SU-DHL-6 (cell line): ENCODE data around the gene EVC2.

Source experiments
- H2AFZ ChIP-seq: fragments of 200-600 bp; sonication (generic); 2 replicates; pipeline ENCODE4 v1.6.1; 2014; ENCODE audit warnings: low read depth, mild to moderate bottlenecking, moderate library complexity, mixed read lengths, antibody characterized with exemption, low read length; ENCODE audit not compliant: severe bottlenecking
- H3F3A ChIP-seq: fragments of 200-600 bp; shearing (Covaris generic); 2 replicates; pipeline ENCODE4 v1.6.0; 2016; ENCODE audit warnings: antibody characterized with exemption, mild to moderate bottlenecking; ENCODE audit not compliant: insufficient read depth
- H3K27ac ChIP-seq: fragments of 200-600 bp; sonication (generic); 2 replicates; pipeline ENCODE4 v1.5.1; 2016; ENCODE audit warnings: low read depth, mild to moderate bottlenecking, low read length, moderate library complexity, mixed read lengths
- H3K27me3 ChIP-seq: fragments of 200-600 bp; sonication (generic), shearing (Covaris generic); 2 replicates; pipeline ENCODE4 v1.6.0; 2014; ENCODE audit warnings: mild to moderate bottlenecking, low read length
- H3K36me3 ChIP-seq: fragments of 200-600 bp; sonication (generic); 2 replicates; pipeline ENCODE4 v1.6.1; 2014; ENCODE audit warnings: mild to moderate bottlenecking, low read length, mixed read lengths
- H3K4me2 ChIP-seq: fragments of 300-600, 200-600 bp; shearing (Covaris generic), sonication (generic); 2 replicates; pipeline ENCODE4 v1.6.0; 2014; ENCODE audit warnings: low read length, low read depth, mild to moderate bottlenecking; ENCODE audit not compliant: poor library complexity, severe bottlenecking
- H3K4me3 ChIP-seq: fragments of 200-600 bp; sonication (generic); 2 replicates; pipeline ENCODE4 v1.5.1; 2014; ENCODE audit warnings: antibody characterized with exemption, low read length, mild to moderate bottlenecking, mixed read lengths; ENCODE audit not compliant: insufficient read depth, poor library complexity, severe bottlenecking
- H3K79me2 ChIP-seq: fragments of 200-600 bp; sonication (generic); 2 replicates; pipeline ENCODE4 v1.6.1; 2014; ENCODE audit warnings: mild to moderate bottlenecking, low read length, moderate library complexity; ENCODE audit not compliant: insufficient read depth
- H3K9ac ChIP-seq: fragments of 200-600 bp; sonication (generic); 2 replicates; pipeline ENCODE4 v1.7.0; 2014; ENCODE audit warnings: mild to moderate bottlenecking, low read length
- H3K9me2 ChIP-seq: fragments of 200-600 bp; sonication (generic); replicated peaks from 2 replicates; pipeline ENCODE4 v1.6.1; 2014; ENCODE audit warnings: low read length; ENCODE audit not compliant: insufficient read depth
- H3K9me3 ChIP-seq: fragments of 200-600 bp; sonication (generic); 2 replicates; pipeline ENCODE4 v1.6.1; 2014; ENCODE audit warnings: low read length, mixed read lengths; ENCODE audit not compliant: insufficient read depth
- H4K20me1 ChIP-seq: fragments of 200-600 bp; sonication (generic); 2 replicates; pipeline ENCODE4 v1.6.1; 2014; ENCODE audit warnings: low read depth, mild to moderate bottlenecking, antibody characterized with exemption, low read length, moderate library complexity, mixed read lengths
- CTCF ChIP-seq: fragments of 200-600 bp; sonication (generic); IDR thresholded peaks from one replicate; pipeline ENCODE4 v1.5.1; 2017; ENCODE audit warnings: antibody characterized with exemption, mild to moderate bottlenecking, low read length, moderate library complexity; ENCODE audit not compliant: insufficient read depth, poor library complexity, severe bottlenecking
- EZH2phosphoT487 ChIP-seq: fragments of 200-600 bp; sonication (generic), shearing (Covaris generic); conservative IDR thresholded peaks from 2 replicates; pipeline ENCODE4 v1.6.1; 2018; ENCODE audit warnings: mild to moderate bottlenecking, antibody characterized with exemption, low read length, moderate library complexity, mixed read lengths

EVC2 gene

GRCh38 chr4:5618051-5618960 is 90.1 kb downstream of the EVC2 start:
- TF ChIP-seq CTCF (no peak), EZH2phosphoT487 (no peak)
- H3K36me3 ChIP-seq, result no peaks in the 10 kb centered on the region

GRCh38 chr4:5616331-5616950 is 91.9 kb downstream of the EVC2 start:
- Histone ChIP-seq H3K4me3 (no peak overlapping the region), H2AFZ (no peak overlapping the region), H3K9ac (no peak overlapping the region), H3K4me2 (no peak overlapping the region), H3K27ac (no peak overlapping the region), H3K27me3 (no peaks in the 10 kb centered on the region), H3F3A (no peaks in the 10 kb centered on the region), H3K9me3 (no peaks in the 10 kb centered on the region), H3K9me2 (no peaks in the 10 kb centered on the region), H3K79me2 (no peaks in the 10 kb centered on the region), H4K20me1 (no peaks in the 10 kb centered on the region), H3K36me3 (no peaks in the 10 kb centered on the region)
- TF ChIP-seq CTCF (no peak), EZH2phosphoT487 (no peak)

More at GRCh38 chr4:5618051-5618960, 90.1 kb downstream of the EVC2 start:
- H3K9me2 ChIP-seq, result no peaks in the 10 kb centered on the region
- H3K4me3 ChIP-seq, result no peak overlapping the region
- H3F3A ChIP-seq, result no peaks in the 10 kb centered on the region
- H4K20me1 ChIP-seq, result no peaks in the 10 kb centered on the region
- H3K4me2 ChIP-seq, result no peak overlapping the region
- no peaks in the 10 kb centered on the region for H3K79me2 ChIP-seq
- H3K9ac ChIP-seq, result no peak overlapping the region
- no peaks in the 10 kb centered on the region for H3K27me3 ChIP-seq
- H3K9me3 ChIP-seq, result no peaks in the 10 kb centered on the region
- H3K27ac ChIP-seq, result no peak overlapping the region
- H2AFZ ChIP-seq, result no peak overlapping the region

GRCh38 chr4:5615496-5616075 is 92.8 kb downstream of the EVC2 start:
- Histone ChIP-seq H3K36me3 (no peaks in the 10 kb centered on the region), H3K27ac (no peak overlapping the region), H3F3A (no peaks in the 10 kb centered on the region), H3K4me2 (no peak overlapping the region), H3K9me2 (no peaks in the 10 kb centered on the region), H4K20me1 (no peaks in the 10 kb centered on the region), H3K9ac (no peak overlapping the region), H3K27me3 (no peaks in the 10 kb centered on the region), H2AFZ (no peak overlapping the region), H3K79me2 (no peaks in the 10 kb centered on the region), H3K9me3 (no peaks in the 10 kb centered on the region), H3K4me3 (no peak overlapping the region)
- TF ChIP-seq EZH2phosphoT487 (no peak), CTCF (no peak)
